GM12874 (cell line): ENCODE measurements around the gene BORCS6.

Experiments used
- TF ChIP-seq, protein P1 (sequence below): IDR thresholded peaks from 2 replicates; pipeline ENCODE4 v1.5.1; 2011; ENCODE audit warnings: low read depth, mild to moderate bottlenecking, control low read depth, low read length, moderate library complexity; ENCODE audit not compliant: insufficient read depth

BORCS6 gene

DNA sequence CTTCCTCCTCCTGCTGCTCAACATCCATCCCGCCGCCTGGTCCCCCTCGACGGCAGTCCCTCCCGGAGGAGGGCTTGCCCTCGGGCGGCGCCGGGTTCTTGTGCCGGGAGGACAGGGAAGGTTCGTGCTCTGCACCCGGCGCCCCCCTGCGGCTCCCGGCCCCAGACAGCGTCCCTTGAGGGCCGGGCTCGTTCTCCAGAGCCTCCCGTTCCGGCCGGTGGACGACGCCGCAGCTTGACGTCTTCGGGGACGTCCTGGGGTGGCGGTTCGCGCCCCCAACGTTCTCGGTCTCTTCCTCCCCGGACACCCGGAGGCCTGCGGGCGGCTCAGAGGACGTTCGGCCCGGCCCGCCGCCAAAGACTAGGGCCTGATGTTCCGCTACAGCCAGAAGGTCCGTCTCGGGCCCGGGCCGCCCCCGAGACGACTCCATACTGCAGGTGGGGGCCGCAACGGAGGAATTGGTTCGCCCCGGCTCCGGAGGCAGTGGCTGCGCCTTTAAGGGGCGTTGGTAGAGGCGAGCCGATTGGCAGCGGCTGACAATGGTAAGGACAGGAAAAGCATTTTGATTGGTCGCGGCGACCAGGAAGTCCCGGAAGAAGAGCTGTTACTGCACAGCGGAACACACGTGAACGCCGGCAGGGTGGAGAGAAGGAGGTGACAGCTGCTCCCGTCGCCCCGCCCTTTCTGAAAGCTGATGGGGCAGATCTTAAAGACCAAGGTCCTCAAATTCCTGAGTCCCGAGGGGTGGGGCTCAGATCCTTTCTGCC is at the start of gene BORCS6:
TSS of gene BORCS6 (minus strand) at position 470 of the 767 bp plus-strand sequence. CDS start at position 430, 40 bp downstream.
- TF ChIP-seq, protein P1, sequence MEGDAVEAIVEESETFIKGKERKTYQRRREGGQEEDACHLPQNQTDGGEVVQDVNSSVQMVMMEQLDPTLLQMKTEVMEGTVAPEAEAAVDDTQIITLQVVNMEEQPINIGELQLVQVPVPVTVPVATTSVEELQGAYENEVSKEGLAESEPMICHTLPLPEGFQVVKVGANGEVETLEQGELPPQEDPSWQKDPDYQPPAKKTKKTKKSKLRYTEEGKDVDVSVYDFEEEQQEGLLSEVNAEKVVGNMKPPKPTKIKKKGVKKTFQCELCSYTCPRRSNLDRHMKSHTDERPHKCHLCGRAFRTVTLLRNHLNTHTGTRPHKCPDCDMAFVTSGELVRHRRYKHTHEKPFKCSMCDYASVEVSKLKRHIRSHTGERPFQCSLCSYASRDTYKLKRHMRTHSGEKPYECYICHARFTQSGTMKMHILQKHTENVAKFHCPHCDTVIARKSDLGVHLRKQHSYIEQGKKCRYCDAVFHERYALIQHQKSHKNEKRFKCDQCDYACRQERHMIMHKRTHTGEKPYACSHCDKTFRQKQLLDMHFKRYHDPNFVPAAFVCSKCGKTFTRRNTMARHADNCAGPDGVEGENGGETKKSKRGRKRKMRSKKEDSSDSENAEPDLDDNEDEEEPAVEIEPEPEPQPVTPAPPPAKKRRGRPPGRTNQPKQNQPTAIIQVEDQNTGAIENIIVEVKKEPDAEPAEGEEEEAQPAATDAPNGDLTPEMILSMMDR, result 0 out of 2 replicates have a peak, but pooled peaks have one; percentile 15

DNA sequence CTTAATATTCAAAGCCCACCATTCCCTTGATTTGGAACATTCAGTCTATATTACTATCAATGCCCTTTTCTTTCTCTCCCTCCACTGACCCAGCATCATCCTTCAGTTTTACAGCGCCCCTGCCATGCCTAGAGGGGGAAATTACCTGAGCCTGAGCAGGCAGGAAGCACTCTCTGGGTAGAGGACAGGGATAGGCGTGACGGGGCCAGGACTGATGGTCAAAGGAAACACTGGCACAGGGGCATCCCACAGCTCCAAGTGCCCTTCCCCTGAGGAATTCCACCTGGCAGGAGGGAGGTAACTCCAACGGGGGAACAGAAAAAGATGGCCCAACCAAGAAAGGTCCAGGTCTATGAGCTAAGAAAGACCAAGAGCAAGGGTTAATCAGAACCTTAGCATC is 47.9 kb upstream of the BORCS6 start:
- TF ChIP-seq, protein P1, result no peak

- TF ChIP-seq, protein P1, result no peak
Measured at GRCh38 chr17:8237175-8237574, 47.2 kb upstream of the BORCS6 start.

GRCh38 chr17:8235676-8236075 is 45.7 kb upstream of the BORCS6 start:
- TF ChIP-seq, protein P1, result no peak

DNA sequence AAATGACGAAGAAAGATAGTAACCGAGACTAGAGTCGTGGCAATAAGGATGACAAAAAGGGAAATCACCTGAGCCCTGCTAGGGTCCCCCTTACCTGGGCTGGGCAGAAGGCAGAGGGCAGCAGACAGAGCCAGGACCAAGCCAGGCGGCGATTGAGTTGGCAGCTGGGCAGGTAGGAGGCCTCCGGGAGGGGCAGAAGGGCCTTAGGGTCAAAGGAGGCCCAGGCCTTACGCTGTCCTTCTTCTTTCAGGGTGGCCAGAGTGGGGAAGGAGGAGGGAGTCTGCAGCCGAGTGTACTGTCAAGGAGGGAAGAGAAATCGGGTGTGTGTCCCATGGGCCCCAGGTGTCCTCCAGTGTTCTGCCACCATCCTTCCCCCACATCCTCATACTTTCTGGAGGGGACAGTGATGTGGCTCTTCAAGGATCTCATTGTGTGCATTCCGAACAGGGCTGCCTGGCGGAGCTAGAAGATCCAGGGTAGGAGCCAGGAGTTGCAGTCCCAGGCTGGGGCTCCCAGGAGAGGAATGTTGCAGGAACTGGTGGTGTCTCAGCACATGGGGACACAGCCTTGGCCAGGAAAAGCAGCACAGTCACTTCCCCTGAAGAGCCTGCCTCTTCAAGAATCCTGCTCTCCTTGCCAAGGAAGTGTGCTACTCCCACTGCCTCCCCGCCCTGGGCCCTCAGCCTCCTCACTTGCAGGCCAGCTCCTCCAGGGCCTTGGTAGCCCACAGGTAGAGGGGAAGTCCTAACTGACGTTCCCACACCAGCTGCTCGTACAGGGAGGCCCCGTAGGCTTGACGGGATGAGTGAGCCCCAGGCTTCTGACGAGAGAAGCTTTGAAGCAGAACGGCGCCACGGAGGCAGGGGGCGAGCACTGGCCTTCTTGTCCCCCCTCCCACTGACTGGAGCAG is 44.6 kb upstream of the BORCS6 start:
- TF ChIP-seq, protein P1, result no peak

GRCh38 chr17:8231701-8232100 is 41.7 kb upstream of the BORCS6 start:
- TF ChIP-seq, protein P1, result no peak

DNA sequence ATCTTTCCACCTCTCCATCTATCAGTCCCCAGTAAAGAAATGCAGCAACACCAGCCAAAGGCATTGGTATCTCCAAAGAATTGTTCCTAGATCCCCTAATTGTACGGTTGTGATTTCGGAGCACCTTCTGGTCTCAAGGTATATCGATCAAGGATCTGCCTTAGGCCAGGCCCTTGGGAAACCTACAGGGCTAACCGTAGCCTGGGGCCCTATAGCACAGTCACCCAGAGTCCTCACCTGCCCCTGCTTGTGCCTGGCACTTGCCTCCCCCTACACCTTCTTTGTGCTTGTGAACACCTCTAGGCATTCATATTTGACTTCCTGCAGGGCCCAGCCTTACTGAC is 37.2 kb upstream of the BORCS6 start:
- TF ChIP-seq, protein P1, result no peak
